Right lobe of liver (tissue), 6 donors: ENCODE data around the gene THAP4. TPM values are rescaled to one million over a fixed set of nuclear protein-coding genes. Genes with fewer than 3 reads are reported as not detected.

ENCODE experiments used
- ATAC-seq, 4 donors: fragments of 200-7000 bp; cut with Tn5 transposase; one replicate each; pipeline ENCODE4 v1.9.1; 2020; ENCODE audit warnings: mild to moderate bottlenecking in 4 of 4, moderate library complexity in 4 of 4
- DNase-seq, 3 donors: peaks; one replicate each; pipeline ENCODE4 v3.0.0-alpha.2; 2020
- H3K27ac ChIP-seq, 3 donors: fragments of 200-600 bp; one replicate each; pipeline ENCODE4 v1.8.0; 2022
- H3K27me3 ChIP-seq, 2 donors: fragments of 200-600 bp; one replicate each; pipeline ENCODE4 v1.8.0; 2022
- H3K36me3 ChIP-seq, 4 donors: fragments of 200-600 bp; sonication (generic) in 1 of 4; one replicate each; pipeline versions ENCODE4 v1.5.1 to v1.8.0; 2017 to 2022; ENCODE audit warnings: control low read depth in 1 of 4
- H3K4me1 ChIP-seq, 4 donors: fragments of 200-600 bp; sonication (generic) in 1 of 4; one replicate each; pipeline versions ENCODE4 v1.5.1 to v1.8.0; 2017 to 2022; ENCODE audit warnings: control low read depth in 1 of 4
- H3K4me3 ChIP-seq, 3 donors: fragments of 200-600 bp; one replicate each; pipeline ENCODE4 v1.8.0; 2022
- H3K9me3 ChIP-seq, 4 donors: fragments of 200-600 bp; sonication (generic) in 1 of 4; one replicate each; pipeline versions ENCODE4 v1.5.1 to v1.8.0; 2017 to 2022; ENCODE audit warnings: control low read depth in 1 of 4
- CTCF ChIP-seq, 4 donors: fragments of 200-600 bp in 3 of 4; fragments of 450-650 bp in 1 of 4; IDR thresholded peaks; one replicate each; pipeline versions ENCODE4 v1.5.1 to v1.8.0; 2016 to 2022; ENCODE audit warnings: antibody characterized with exemption in 4 of 4, mild to moderate bottlenecking in 2 of 4
- POLR2A ChIP-seq: fragments of 450-650 bp; IDR thresholded peaks from one replicate; pipeline ENCODE4 v1.6.1; 2017; ENCODE audit warnings: antibody characterized with exemption, mild to moderate bottlenecking
- WGBS: methylation state at CpG from one replicate; pipeline ENCODE4 v1.1.6; 2018; ENCODE audit warnings: low coverage, low lambda C conversion rate; ENCODE audit not compliant: insufficient coverage; ENCODE audit errors: missing lambda C conversion rate; 5-methylcytosine and 5-hydroxymethylcytosine counted together
- intact Hi-C, 2 donors: fragments of 100-400 bp; cut with DNase I; formaldehyde crosslinking; loops; one replicate each; pipeline versions ENCODE4 v1.11.2 to v1.14.1; 2022
- total RNA-seq, 6 experiments: library from RNA; depleted of rRNA in 2 of 6; stranded (reverse); fragments of >200 nt in 2 of 6; fragmentation: NEBNext Ultra II Directional in 3 of 6; extraction: Animal tissue kit (Norgen Biotek cat#: 25700) in 3 of 6; gene quantifications; one replicate each; pipeline versions ENCODE4 v1.1.0 to v1.2.4, GENCODE V29; 2016 to 2023
- donor health status: DM: no; HTN: yes; CAD: no.
- donor health status: DM: no; HTN: no; CAD: no.
- donor health status: DM: no; HTN: no; CAD: no.
- donor health status: DM: no; HTN: yes; CAD: no.
- donor health status: DM: no; HTN: yes; CAD: no.

THAP4 gene
- total RNA-seq, 6 experiments from 2014 or later: 22.1 to 39.2 (median 25.0) TPM

GRCh38 chr2:241678784-241679540, 42.0 kb upstream of the THAP4 start:
- DNase-seq (no peak), ATAC-seq (no peak)
- TF ChIP-seq CTCF (IDR thresholded peaks at IDR 0.05): no peak
- TF ChIP-seq POLR2A: no peak
- Histone ChIP-seq H3K9me3 (no peaks in the 10 kb centered on the region), H3K4me1 (no peaks in the 10 kb centered on the region), H3K27me3 (no peaks in the 10 kb centered on the region), H3K27ac (no peak overlapping the region), H3K4me3 (no peak overlapping the region), H3K36me3 (peaks cover 0 to 4% (median 0%) of the 10 kb centered on the region in 4 donors)
- intact Hi-C loops: no loop called here
- WGBS: 88% methylated on average over 13 of the region's 22 CpGs

- intact Hi-C loops: no loop called here
- Histone ChIP-seq H3K4me3 (no peak overlapping the region), H3K36me3 (peaks cover 0 to 4% (median 0%) of the 10 kb centered on the region in 4 donors), H3K27me3 (no peaks in the 10 kb centered on the region), H3K9me3 (no peaks in the 10 kb centered on the region), H3K27ac (no peak overlapping the region), H3K4me1 (no peaks in the 10 kb centered on the region)
- TF ChIP-seq CTCF (IDR thresholded peaks at IDR 0.05): no peak
- no peak for TF ChIP-seq POLR2A
- 92% methylated on average over 15 of the region's 18 CpGs for WGBS
- no peak for DNase-seq
- no peak for ATAC-seq
Observed at GRCh38 chr2:241678307-241678706, 41.3 kb upstream of the THAP4 start.

DNA sequence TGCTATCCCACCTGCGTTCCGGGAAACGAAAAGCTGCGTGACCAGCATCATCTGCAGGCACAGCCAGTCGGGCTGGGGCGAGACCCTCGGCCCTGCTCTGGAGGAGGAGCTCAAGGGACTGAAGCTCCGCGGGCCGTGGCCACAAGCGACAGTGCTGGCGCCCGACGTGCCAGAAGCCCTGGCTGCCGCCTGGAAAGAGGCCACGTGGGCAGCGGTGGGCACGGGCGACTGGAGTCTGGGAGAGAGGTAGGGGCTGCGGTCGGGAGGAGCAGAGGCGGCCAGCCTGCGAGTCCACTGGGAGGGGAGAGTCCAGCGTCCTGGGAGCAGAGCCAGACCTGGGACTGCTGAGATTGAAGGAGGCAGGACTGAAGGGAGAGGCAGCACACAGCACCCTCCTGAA, 40.4 kb upstream of the THAP4 start:
- no peak overlapping the region for H3K27ac ChIP-seq
- WGBS: 99% methylated on average over 15 of the region's 24 CpGs
- no peaks in the 10 kb centered on the region for H3K27me3 ChIP-seq
- intact Hi-C loops: no loop called here
- DNase-seq: no peak
- H3K4me3 ChIP-seq: no peak overlapping the region
- ATAC-seq: no peak
- no peaks in the 10 kb centered on the region for H3K4me1 ChIP-seq
- H3K9me3 ChIP-seq: no peaks in the 10 kb centered on the region
- peaks cover 0 to 5% (median 0%) of the 10 kb centered on the region in 4 donors for H3K36me3 ChIP-seq
- TF ChIP-seq POLR2A (no peak), CTCF (IDR thresholded peaks at IDR 0.05) (no peak)

DNA sequence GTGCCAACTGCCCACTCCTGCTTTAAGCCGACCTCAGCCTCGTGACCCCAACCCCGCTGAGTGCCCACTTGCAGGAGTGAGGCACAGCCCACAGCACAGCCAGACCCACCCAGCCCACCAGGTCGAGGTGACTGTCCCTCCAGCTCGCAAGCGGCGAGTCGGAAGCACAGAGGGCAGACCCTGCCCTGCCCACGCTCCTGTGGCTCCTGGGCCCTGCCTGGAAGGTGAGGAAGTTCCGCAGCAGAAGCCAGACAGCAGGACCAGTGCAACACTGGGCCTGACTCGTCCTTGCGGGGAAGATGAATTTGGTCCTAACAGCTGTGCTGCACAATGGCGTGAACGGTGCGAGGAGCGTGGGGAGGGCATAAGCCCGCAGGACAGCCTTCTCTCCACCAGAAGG, 39.7 kb upstream of the THAP4 start:
- no peak for DNase-seq
- WGBS: 96% methylated on average over 7 of the region's 17 CpGs
- no peaks in the 10 kb centered on the region for H3K27me3 ChIP-seq
- H3K27ac ChIP-seq: no peak overlapping the region
- H3K9me3 ChIP-seq: no peaks in the 10 kb centered on the region
- H3K4me3 ChIP-seq: no peak overlapping the region
- no peaks in the 10 kb centered on the region for H3K4me1 ChIP-seq
- peaks cover 0 to 11% (median 0%) of the 10 kb centered on the region in 4 donors for H3K36me3 ChIP-seq
- intact Hi-C loops: no loop called here
- TF ChIP-seq CTCF (IDR thresholded peaks at IDR 0.05) (no peak), POLR2A (no peak)
- no peak for ATAC-seq
